ENCODE results near the gene SRSF12.

DNA sequence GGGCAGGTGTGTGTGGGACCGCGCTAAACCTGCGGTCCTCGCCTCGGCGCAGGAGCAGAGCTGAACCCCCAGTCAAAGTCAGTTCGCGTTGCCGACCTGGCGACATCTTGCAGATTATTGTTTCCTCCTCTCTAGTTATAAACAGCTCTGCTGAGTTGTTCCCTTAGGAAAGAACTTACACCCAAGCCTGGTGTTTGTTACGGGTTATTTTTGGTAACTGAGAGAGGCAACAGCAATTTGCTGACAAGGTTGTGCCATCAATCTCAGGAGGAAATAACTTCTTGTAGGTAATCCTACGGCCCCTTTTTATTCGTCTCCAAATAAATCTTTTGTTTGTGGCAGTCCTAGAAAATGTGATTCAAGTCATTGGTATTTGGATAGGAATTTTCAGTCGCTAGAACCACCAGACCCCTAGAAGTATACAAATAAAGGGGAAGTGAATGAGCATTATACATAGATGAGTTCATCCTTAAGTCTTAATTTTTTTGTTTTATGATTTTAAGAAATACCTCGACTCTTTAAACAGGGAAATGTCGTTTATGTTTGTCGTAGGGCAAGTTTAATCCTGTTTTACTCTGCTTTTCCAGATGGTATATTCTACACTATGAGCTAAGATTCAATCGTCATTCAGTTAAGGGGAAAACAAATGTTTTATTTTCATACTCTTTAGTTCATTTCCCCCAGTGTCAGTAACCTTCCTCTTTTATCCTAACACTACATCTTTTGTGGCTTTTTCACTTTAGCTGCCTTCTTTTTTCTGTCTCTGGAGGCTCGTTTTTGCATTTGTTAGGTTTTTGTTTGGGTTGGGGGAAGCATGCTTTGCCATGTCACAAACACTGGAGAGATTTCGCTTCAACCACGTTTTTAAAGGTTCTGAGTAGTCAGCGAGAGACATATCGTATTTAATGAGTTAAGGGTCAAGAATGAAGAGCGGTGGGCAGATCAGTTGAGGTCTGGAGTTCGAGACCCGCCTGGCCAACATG is 29.1 kb upstream of the SRSF12 start:
- TF ChIP-seq, protein P1, sequence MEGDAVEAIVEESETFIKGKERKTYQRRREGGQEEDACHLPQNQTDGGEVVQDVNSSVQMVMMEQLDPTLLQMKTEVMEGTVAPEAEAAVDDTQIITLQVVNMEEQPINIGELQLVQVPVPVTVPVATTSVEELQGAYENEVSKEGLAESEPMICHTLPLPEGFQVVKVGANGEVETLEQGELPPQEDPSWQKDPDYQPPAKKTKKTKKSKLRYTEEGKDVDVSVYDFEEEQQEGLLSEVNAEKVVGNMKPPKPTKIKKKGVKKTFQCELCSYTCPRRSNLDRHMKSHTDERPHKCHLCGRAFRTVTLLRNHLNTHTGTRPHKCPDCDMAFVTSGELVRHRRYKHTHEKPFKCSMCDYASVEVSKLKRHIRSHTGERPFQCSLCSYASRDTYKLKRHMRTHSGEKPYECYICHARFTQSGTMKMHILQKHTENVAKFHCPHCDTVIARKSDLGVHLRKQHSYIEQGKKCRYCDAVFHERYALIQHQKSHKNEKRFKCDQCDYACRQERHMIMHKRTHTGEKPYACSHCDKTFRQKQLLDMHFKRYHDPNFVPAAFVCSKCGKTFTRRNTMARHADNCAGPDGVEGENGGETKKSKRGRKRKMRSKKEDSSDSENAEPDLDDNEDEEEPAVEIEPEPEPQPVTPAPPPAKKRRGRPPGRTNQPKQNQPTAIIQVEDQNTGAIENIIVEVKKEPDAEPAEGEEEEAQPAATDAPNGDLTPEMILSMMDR (IDR thresholded peaks at IDR 0.05): no peak
- TF ChIP-seq POLR2A (IDR thresholded peaks at IDR 0.05): no peak

All from Peyer's patch (tissue), 4 donors.